Body of pancreas (tissue), 4 donors: ENCODE data around the gene KCNQ4. TPM values are rescaled to one million over a fixed set of nuclear protein-coding genes. Genes with fewer than 3 reads are reported as not detected.

ENCODE experiments used
- ATAC-seq: fragments of 150-250 bp; one replicate; pipeline ENCODE4 v1.9.1; 2016
- DNase-seq, 4 donors: peaks; one replicate each; pipeline ENCODE4 v3.0.0-alpha.2; 2019
- H3K27ac ChIP-seq, 4 donors: fragments of 200-600 bp; sonication (generic); 1 replicate in 3 of 4; 2 replicates in 1 of 4; pipeline versions ENCODE4 v1.5.1 to v1.6.1; 2016 to 2019; ENCODE audit warnings: mild to moderate bottlenecking in 1 of 4, mixed read lengths in 1 of 4, moderate library complexity in 1 of 4
- H3K27me3 ChIP-seq, 2 donors: fragments of 200-600 bp; sonication (generic); one replicate each; pipeline ENCODE4 v1.6.0; 2016; ENCODE audit warnings: mild to moderate bottlenecking in 1 of 2
- H3K36me3 ChIP-seq, 2 donors: fragments of 200-600 bp; sonication (generic); replicated peaks in 1 of 2; 2 replicates each; pipeline ENCODE4 v1.5.1; 2016; ENCODE audit warnings: low read depth in 2 of 2; ENCODE audit not compliant: insufficient read depth in 1 of 2
- H3K4me1 ChIP-seq: fragments of 200-600 bp; sonication (generic); one replicate; pipeline ENCODE4 v1.6.0; 2016
- H3K4me3 ChIP-seq, 2 donors: fragments of 200-600 bp; sonication (generic); 1 replicate in 1 of 2; 2 replicates in 1 of 2; pipeline ENCODE4 v1.5.1; 2016 to 2019
- H3K9me3 ChIP-seq, 3 donors: fragments of 200-600 bp; sonication (generic); 1 replicate in 2 of 3; 2 replicates in 1 of 3; pipeline ENCODE4 v1.5.1; 2016
- POLR2A ChIP-seq, 3 donors: fragments of 450-650 bp; IDR thresholded peaks; one replicate each; pipeline ENCODE4 v1.6.1; 2016; ENCODE audit warnings: antibody characterized with exemption in 3 of 3, mild to moderate bottlenecking in 2 of 3
- WGBS, 2 donors: methylation state at CpG; one replicate each; pipeline ENCODE4 v1.1.5; 2017; 5-methylcytosine and 5-hydroxymethylcytosine counted together
- intact Hi-C: fragments of 100-400 bp; cut with DNase I; formaldehyde crosslinking; loops from one replicate; pipeline ENCODE4 v1.15.1; 2023
- total RNA-seq, 2 donors: library from RNA; depleted of rRNA; stranded (reverse); fragments of >200 nt; gene quantifications; one replicate each; pipeline ENCODE4 v1.1.0, GENCODE V29; 2016
- TF ChIP-seq, protein P1 (sequence below), 7 experiments: fragments of 450-650 bp in 4 of 7; fragments of 200-600 bp in 3 of 7; sonication (generic) in 3 of 7; IDR thresholded peaks; one replicate each; pipeline ENCODE4 v1.5.1; 2016 to 2019; ENCODE audit warnings: antibody characterized with exemption in 7 of 7

KCNQ4 gene
- total RNA-seq, 2 donors from 2014 or later, result 1.8 to 4.0 TPM

DNA sequence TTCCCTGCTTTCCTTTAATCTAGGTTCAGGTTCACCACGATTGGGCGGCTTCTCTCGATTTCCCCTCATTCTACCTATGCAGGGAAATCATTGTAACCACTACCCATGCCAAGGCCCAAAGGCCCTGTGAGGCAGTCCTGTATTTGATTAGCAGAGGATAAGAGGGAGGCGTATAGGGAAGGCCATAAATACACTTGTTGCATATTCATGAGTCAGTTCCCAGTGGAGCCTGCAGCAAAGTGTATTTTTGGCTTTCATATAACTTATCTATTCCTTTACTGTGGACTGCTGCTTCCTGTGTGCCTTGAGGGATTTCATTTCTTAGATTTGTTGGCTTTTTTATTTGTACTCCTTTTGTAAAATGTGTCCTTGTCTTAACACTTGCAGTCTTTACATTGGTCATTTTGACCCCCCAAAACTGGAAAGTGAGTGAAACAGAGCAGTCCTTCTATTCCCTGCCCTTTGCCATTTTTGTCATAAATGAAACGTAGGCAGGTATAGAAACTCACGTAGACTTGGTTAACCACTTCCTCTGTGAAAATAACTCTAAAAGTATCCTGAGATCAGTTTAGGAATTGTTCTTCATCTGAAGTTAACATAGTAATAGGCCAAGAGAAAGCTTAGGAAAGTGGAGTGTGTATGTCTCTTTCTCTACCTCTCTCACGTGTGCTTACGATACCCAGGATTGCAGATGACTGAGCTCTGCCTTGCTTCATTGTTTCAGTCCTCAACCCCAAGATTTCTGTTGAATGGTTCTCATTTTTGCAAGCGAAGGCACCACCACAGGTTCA is 19.6 kb upstream of the KCNQ4 start:
- DNase-seq (no peak), ATAC-seq (no peak)
- no peak overlapping the region for H3K4me3 ChIP-seq
- TF ChIP-seq, protein P1, sequence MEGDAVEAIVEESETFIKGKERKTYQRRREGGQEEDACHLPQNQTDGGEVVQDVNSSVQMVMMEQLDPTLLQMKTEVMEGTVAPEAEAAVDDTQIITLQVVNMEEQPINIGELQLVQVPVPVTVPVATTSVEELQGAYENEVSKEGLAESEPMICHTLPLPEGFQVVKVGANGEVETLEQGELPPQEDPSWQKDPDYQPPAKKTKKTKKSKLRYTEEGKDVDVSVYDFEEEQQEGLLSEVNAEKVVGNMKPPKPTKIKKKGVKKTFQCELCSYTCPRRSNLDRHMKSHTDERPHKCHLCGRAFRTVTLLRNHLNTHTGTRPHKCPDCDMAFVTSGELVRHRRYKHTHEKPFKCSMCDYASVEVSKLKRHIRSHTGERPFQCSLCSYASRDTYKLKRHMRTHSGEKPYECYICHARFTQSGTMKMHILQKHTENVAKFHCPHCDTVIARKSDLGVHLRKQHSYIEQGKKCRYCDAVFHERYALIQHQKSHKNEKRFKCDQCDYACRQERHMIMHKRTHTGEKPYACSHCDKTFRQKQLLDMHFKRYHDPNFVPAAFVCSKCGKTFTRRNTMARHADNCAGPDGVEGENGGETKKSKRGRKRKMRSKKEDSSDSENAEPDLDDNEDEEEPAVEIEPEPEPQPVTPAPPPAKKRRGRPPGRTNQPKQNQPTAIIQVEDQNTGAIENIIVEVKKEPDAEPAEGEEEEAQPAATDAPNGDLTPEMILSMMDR (IDR thresholded peaks at IDR 0.05), result no peak
- TF ChIP-seq POLR2A (IDR thresholded peaks at IDR 0.05), result no peak
- H3K27ac ChIP-seq, result no peak overlapping the region
- intact Hi-C loops, result no loop called here
- 79 to 91% methylated on average over 9 of the region's 9 CpGs for WGBS, 2 donors
- no peaks in the 10 kb centered on the region for H3K27me3 ChIP-seq
- H3K9me3 ChIP-seq, result no peaks in the 10 kb centered on the region
- H3K4me1 ChIP-seq, result no peaks in the 10 kb centered on the region
- H3K36me3 ChIP-seq, result peaks cover 8 to 41% of the 10 kb centered on the region in 2 donors

DNA sequence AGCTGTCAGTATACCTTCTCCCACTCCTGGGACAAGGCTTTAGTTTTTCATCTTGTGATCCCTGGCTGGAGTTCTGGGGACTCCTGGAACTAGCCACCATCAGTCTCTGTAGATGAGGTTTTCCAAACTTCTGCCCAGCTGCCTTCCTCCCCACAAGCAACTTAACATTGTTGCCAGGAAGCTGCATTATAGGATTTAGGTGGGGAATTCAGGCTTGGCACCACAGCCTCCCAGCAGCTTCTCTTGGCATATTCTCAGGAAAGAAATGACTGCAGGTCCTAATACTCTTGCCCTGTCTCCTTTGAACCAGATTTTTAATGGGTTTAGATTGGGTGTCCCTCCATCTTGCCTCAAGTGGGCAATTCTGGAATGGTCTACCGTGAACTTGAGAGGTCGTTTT is 18.6 kb upstream of the KCNQ4 start:
- ATAC-seq (no peak), DNase-seq (no peak)
- WGBS, 2 donors, result 55 to 86% methylated on average over 2 of the region's 2 CpGs
- no peak for TF ChIP-seq POLR2A (IDR thresholded peaks at IDR 0.05)
- TF ChIP-seq, protein P1 (IDR thresholded peaks at IDR 0.05), result no peak
- no peaks in the 10 kb centered on the region for H3K9me3 ChIP-seq
- H3K27ac ChIP-seq, result no peak overlapping the region
- H3K27me3 ChIP-seq, result no peaks in the 10 kb centered on the region
- no peaks in the 10 kb centered on the region for H3K4me1 ChIP-seq
- no peak overlapping the region for H3K4me3 ChIP-seq
- intact Hi-C loops, result no loop called here
- H3K36me3 ChIP-seq, result peaks cover 8 to 44% of the 10 kb centered on the region in 2 donors

- no peak overlapping the region for H3K4me3 ChIP-seq
- TF ChIP-seq, protein P1 (IDR thresholded peaks at IDR 0.05), result no peak
- TF ChIP-seq POLR2A (IDR thresholded peaks at IDR 0.05), result no peak
- 82 to 97% methylated on average over 2 of the region's 2 CpGs for WGBS, 2 donors
- no peak for DNase-seq
- no peaks in the 10 kb centered on the region for H3K27me3 ChIP-seq
- no peak for ATAC-seq
- peaks cover 8 to 48% of the 10 kb centered on the region in 2 donors for H3K36me3 ChIP-seq
- H3K9me3 ChIP-seq, result no peaks in the 10 kb centered on the region
- H3K27ac ChIP-seq, result no peak overlapping the region
- no peaks in the 10 kb centered on the region for H3K4me1 ChIP-seq
- intact Hi-C loops, result no loop called here
Observed at GRCh38 chr1:40766017-40766416, 17.6 kb upstream of the KCNQ4 start.

DNA sequence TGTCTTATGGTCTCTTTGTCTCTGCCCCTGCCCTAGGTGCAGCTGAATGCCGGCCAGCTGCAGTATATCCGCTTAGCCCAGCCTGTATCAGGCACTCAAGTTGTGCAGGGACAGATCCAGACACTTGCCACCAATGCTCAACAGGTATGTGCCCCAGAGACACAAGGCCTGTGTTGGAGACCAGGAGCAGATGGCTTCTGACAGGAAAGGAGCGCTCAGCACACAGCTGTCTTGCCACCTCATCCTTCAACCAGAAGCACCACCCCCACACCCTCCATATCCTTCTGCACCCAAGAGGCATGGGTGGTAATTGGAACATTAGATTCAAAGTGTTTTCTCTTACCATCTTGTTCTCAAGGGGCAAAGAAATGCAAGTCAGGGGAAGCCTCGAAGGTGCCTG is 17.0 kb upstream of the KCNQ4 start:
- TF ChIP-seq, protein P1 (IDR thresholded peaks at IDR 0.05), result no peak
- TF ChIP-seq POLR2A (IDR thresholded peaks at IDR 0.05), result no peak
- ATAC-seq, result no peak
- H3K36me3 ChIP-seq, result peaks cover 8 to 52% of the 10 kb centered on the region in 2 donors
- H3K9me3 ChIP-seq, result no peaks in the 10 kb centered on the region
- no peak overlapping the region for H3K4me3 ChIP-seq
- H3K4me1 ChIP-seq, result no peaks in the 10 kb centered on the region
- H3K27me3 ChIP-seq, result no peaks in the 10 kb centered on the region
- WGBS, 2 donors, result 95 to 100% methylated on average over 4 of the region's 4 CpGs
- H3K27ac ChIP-seq, result no peak overlapping the region
- intact Hi-C loops, result no loop called here
- DNase-seq, result no peak
